ENCODE measurements around the gene ATAD2B.

DNA sequence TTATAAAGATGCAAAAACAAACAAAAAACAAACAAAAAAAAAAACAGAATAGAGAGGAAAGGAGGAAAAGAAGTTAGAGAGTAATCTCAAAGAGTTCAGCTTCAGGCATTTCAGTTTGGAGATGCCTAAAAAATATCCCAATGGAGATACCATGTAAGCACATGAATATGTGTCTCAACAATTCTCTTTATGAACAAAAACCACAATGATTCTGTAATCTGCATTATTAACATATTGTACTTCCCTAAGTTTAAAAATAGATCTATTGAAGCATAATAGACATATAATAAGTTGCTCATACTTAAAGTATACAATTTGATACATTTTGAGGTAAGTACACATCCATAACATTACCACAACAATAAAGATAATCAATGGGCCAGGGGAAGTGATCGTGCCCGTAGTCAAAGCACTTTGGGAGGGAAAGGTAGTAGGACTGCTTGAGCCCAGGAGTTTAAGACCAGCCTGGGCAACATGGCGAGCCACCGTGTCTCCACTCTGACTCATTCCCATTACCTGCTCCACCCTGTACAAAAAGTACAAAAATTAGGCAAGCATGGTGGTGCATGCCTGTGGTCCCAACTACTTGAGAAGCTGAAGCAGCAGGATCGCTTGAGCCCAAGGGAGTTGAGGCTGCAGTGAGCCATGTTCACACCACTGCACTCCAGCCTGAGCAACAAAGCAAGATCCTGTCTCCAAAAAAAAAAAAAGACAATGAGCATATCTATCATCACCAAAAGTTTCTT is 158.9 kb downstream of the ATAD2B start:
- TF ChIP-seq, protein P1, sequence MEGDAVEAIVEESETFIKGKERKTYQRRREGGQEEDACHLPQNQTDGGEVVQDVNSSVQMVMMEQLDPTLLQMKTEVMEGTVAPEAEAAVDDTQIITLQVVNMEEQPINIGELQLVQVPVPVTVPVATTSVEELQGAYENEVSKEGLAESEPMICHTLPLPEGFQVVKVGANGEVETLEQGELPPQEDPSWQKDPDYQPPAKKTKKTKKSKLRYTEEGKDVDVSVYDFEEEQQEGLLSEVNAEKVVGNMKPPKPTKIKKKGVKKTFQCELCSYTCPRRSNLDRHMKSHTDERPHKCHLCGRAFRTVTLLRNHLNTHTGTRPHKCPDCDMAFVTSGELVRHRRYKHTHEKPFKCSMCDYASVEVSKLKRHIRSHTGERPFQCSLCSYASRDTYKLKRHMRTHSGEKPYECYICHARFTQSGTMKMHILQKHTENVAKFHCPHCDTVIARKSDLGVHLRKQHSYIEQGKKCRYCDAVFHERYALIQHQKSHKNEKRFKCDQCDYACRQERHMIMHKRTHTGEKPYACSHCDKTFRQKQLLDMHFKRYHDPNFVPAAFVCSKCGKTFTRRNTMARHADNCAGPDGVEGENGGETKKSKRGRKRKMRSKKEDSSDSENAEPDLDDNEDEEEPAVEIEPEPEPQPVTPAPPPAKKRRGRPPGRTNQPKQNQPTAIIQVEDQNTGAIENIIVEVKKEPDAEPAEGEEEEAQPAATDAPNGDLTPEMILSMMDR (conservative IDR thresholded peaks at IDR 0.05 in 1 of 2, IDR thresholded peaks at IDR 0.05 in 1 of 2; ENCODE audit: low read depth in 1 of 2, low read length in 2 of 2) = no peak
- no peak for TF ChIP-seq EZH2 (IDR thresholded peaks at IDR 0.05; ENCODE audit: low read length, missing control alignments)

Measured in fibroblast of lung (primary cell).